Trophoblast cell (in vitro differentiated cells and primary cell): ENCODE results near the gene TSHR.
"Not testable (repeated sequence)": the region's sequence is repeated elsewhere in the genome, so short reads cannot be mapped to it uniquely, and the experiment has no call there.

Experiments used
- DNase-seq, 2 donors: peaks; one replicate each; pipeline ENCODE4 v3.0.0-alpha.2; 2016
- H2AFZ ChIP-seq: 2 replicates; pipeline ENCODE4 v1.6.1; 2013; ENCODE audit warnings: low read length, moderate library complexity, mild to moderate bottlenecking; ENCODE audit not compliant: insufficient read depth, poor library complexity
- H2AK5ac ChIP-seq: 2 replicates; pipeline ENCODE4 v1.6.1; 2013; ENCODE audit warnings: mild to moderate bottlenecking, low read length
- H2BK120ac ChIP-seq: 2 replicates; pipeline ENCODE4 v1.6.1; 2013; ENCODE audit warnings: low read length, mild to moderate bottlenecking, moderate library complexity; ENCODE audit not compliant: insufficient read depth, poor library complexity
- H2BK12ac ChIP-seq: 2 replicates; pipeline ENCODE4 v1.6.1; 2013; ENCODE audit warnings: mild to moderate bottlenecking, low read length, moderate library complexity
- H2BK5ac ChIP-seq: 2 replicates; pipeline ENCODE4 v1.6.1; 2013; ENCODE audit warnings: low read length, low read depth, moderate library complexity, mild to moderate bottlenecking; ENCODE audit not compliant: poor library complexity
- H3K14ac ChIP-seq: 2 replicates; pipeline ENCODE4 v1.6.1; 2013; ENCODE audit warnings: mild to moderate bottlenecking, low read length
- H3K18ac ChIP-seq: 2 replicates; pipeline ENCODE4 v1.6.1; 2013; ENCODE audit warnings: mild to moderate bottlenecking, low read length
- H3K23ac ChIP-seq: 2 replicates; pipeline ENCODE4 v1.6.1; 2013; ENCODE audit warnings: low read length
- H3K27ac ChIP-seq: 2 replicates; pipeline ENCODE4 v1.5.1; 2013; ENCODE audit warnings: low read depth, mild to moderate bottlenecking, inconsistent platforms, low read length, moderate library complexity
- H3K27me3 ChIP-seq: 2 replicates; pipeline ENCODE4 v1.6.1; 2013; ENCODE audit warnings: inconsistent platforms, mild to moderate bottlenecking, low read length, moderate library complexity; ENCODE audit not compliant: insufficient read depth
- H3K36me3 ChIP-seq, 2 experiments: 1 replicate in 1 of 2; 2 replicates in 1 of 2; pipeline ENCODE4 v1.6.1; 2013; ENCODE audit warnings: low read length in 2 of 2, mild to moderate bottlenecking in 2 of 2, moderate library complexity in 1 of 2; ENCODE audit not compliant: insufficient read depth in 2 of 2, control insufficient read depth in 1 of 2
- H3K4ac ChIP-seq: 2 replicates; pipeline ENCODE4 v1.6.1; 2013; ENCODE audit warnings: low read depth, mild to moderate bottlenecking, low read length, moderate library complexity
- H3K4me1 ChIP-seq, 2 experiments: 1 replicate in 1 of 2; 2 replicates in 1 of 2; pipeline ENCODE4 v1.6.1; 2013; ENCODE audit warnings: low read length in 2 of 2, mild to moderate bottlenecking in 2 of 2, moderate library complexity in 1 of 2; ENCODE audit not compliant: insufficient read depth in 2 of 2, control insufficient read depth in 1 of 2
- H3K4me2 ChIP-seq: 2 replicates; pipeline ENCODE4 v1.6.1; 2013; ENCODE audit warnings: inconsistent platforms, mild to moderate bottlenecking, low read length, moderate library complexity
- H3K4me3 ChIP-seq: 2 replicates; pipeline ENCODE4 v1.5.1; 2013; ENCODE audit warnings: mild to moderate bottlenecking, low read depth, low read length, inconsistent platforms
- H3K79me1 ChIP-seq: one replicate; pipeline ENCODE4 v1.6.1; 2013; ENCODE audit warnings: low read length
- H3K79me2 ChIP-seq: 2 replicates; pipeline ENCODE4 v1.6.1; 2013; ENCODE audit warnings: low read length, mild to moderate bottlenecking; ENCODE audit not compliant: control insufficient read depth, insufficient read depth, poor library complexity
- H3K9ac ChIP-seq: 2 replicates; pipeline ENCODE4 v1.6.1; 2013; ENCODE audit warnings: mild to moderate bottlenecking, low read length
- H3K9me3 ChIP-seq: 2 replicates; pipeline ENCODE4 v1.6.1; 2013; ENCODE audit warnings: low read depth, mild to moderate bottlenecking, control low read depth, inconsistent platforms, low read length; ENCODE audit not compliant: insufficient read depth
- H4K12ac ChIP-seq: 2 replicates; pipeline ENCODE4 v1.6.1; 2013; ENCODE audit warnings: low read depth, mild to moderate bottlenecking, low read length, moderate library complexity
- H4K8ac ChIP-seq: 2 replicates; pipeline ENCODE4 v1.6.1; 2013; ENCODE audit warnings: low read depth, mild to moderate bottlenecking, low read length, moderate library complexity
- H4K91ac ChIP-seq: one replicate; pipeline ENCODE4 v1.6.1; 2013; ENCODE audit warnings: low read depth, mild to moderate bottlenecking, low read length, moderate library complexity
- WGBS: extraction: QIAGEN DNeasy Blood & Tissue Kit; methylation state at CpG from one replicate; pipeline ENCODE4 v1.1.7; 2013; ENCODE audit warnings: missing lambda C conversion rate; ENCODE audit not compliant: insufficient read length, insufficient coverage; ENCODE audit errors: extremely low coverage; 5-methylcytosine and 5-hydroxymethylcytosine counted together

TSHR gene

GRCh38 chr14:80951491-80951890 is 3.9 kb upstream of the TSHR start:
- Histone ChIP-seq H2BK12ac (no peak overlapping the region), H2BK120ac (no peak overlapping the region), H4K91ac (no peak overlapping the region), H3K23ac (no peak overlapping the region), H3K27ac (no peak overlapping the region), H3K9me3 (no peaks in the 10 kb centered on the region), H3K36me3 (no peaks in the 10 kb centered on the region), H3K4me2 (no peak overlapping the region), H3K18ac (no peak overlapping the region), H3K14ac (no peak overlapping the region), H3K4ac (no peak overlapping the region), H3K4me1 (peaks cover 0 to 5% of the 10 kb centered on the region in 2 experiments), H2AFZ (no peak overlapping the region), H2BK5ac (no peak overlapping the region), H3K79me1 (peaks cover 2% of the 10 kb centered on the region), H3K9ac (no peak overlapping the region), H4K12ac (no peak overlapping the region), H3K27me3 (no peaks in the 10 kb centered on the region), H2AK5ac (no peak overlapping the region), H3K79me2 (peaks cover 2% of the 10 kb centered on the region), H3K4me3 (no peak overlapping the region), H4K8ac (no peak overlapping the region)
- no CpG with 5 or more reads among the region's 4 CpGs for WGBS
- DNase-seq, result no peak

DNA sequence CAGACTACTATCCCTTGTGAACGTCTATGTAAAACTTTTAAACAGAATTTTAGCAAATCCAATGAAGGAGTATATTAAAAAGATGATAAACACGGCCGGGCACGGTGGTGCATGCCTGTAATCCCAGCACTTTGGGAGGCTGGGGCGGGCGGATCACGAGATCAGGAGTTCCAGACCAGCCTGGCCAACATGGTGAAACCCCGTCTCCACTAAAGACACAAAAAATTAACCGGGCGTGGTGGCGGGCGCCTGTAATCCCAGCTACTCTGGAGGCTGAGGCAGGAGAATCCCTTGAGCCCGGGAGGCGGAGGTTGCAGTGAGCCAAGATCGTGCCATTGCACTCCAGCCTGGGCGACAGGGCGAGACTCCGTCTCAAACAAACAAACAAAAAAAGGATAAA is 2.2 kb upstream of the TSHR start:
- H3K27ac ChIP-seq, H2BK5ac ChIP-seq, H2BK120ac ChIP-seq, H3K9me3 ChIP-seq, H3K14ac ChIP-seq, H3K23ac ChIP-seq, H3K9ac ChIP-seq, H4K8ac ChIP-seq, H3K4ac ChIP-seq, H3K4me3 ChIP-seq, H3K18ac ChIP-seq, H3K79me1 ChIP-seq, H3K4me2 ChIP-seq, DNase-seq, H3K36me3 ChIP-seq, H3K4me1 ChIP-seq, H2AK5ac ChIP-seq, H4K91ac ChIP-seq, H2BK12ac ChIP-seq, H2AFZ ChIP-seq, H3K27me3 ChIP-seq, H3K79me2 ChIP-seq, H4K12ac ChIP-seq: not testable (repeated sequence)
- no CpG with 5 or more reads among the region's 18 CpGs for WGBS

DNA sequence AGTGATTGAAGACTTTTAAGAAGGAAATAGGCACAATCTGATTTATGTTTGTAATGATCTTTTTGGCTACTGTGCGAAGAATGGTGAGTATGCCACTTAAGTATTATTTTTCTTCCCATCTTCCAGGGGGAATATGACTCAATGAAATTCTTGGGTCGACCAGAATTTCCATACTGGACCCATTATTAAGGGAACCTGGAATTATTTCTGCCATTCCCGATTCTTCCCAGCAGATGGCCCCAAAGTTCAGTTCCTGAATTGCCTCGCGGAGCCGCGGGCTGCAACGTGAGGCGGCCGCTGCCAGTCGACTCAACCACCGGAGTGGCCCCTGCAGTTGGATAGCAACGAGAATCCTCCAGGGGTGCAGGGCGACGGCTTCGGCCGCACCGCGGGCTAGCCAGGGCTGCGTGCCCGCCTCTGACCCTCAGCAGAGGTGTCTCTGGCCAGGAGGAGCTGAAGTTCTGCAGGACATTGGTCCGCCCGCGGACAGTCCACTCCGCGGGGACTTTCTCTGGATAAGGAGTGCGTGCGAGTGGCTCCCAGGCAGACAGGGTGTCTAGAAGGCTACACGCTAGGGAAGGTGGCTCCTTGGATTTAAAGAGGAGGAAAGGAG is 628 bp upstream of the TSHR start:
- Histone ChIP-seq H3K9me3 (no peaks in the 10 kb centered on the region), H4K91ac (peak overlapping the region; percentile 4), H2BK5ac (no peak overlapping the region), H2AFZ (peak overlapping the region; percentile 100), H3K4ac (no peak overlapping the region), H3K4me1 (peaks cover 0 to 5% of the 10 kb centered on the region in 2 experiments), H4K8ac (peak overlapping the region; percentile 74), H3K79me1 (peaks cover 2% of the 10 kb centered on the region), H3K18ac (no peak overlapping the region), H3K23ac (no peak overlapping the region), H3K79me2 (peaks cover 2% of the 10 kb centered on the region), H3K14ac (peak overlapping the region; percentile 39), H3K9ac (peak overlapping the region; percentile 54), H3K27me3 (no peaks in the 10 kb centered on the region), H2BK12ac (no peak overlapping the region), H2AK5ac (no peak overlapping the region), H3K36me3 (no peaks in the 10 kb centered on the region), H3K4me3 (peak overlapping the region; percentile 63), H3K27ac (no peak overlapping the region), H3K4me2 (peak overlapping the region; percentile 100), H2BK120ac (no peak overlapping the region), H4K12ac (peak overlapping the region; percentile 2)
- DNase-seq, result peak; percentile 80 to 96
- WGBS, result no CpG with 5 or more reads among the region's 29 CpGs

GRCh38 chr14:80956102-80956501 is 681 bp downstream of the TSHR start:
- Histone ChIP-seq H3K27me3 (no peaks in the 10 kb centered on the region), H2AK5ac (no peak overlapping the region), H2BK12ac (no peak overlapping the region), H3K9me3 (no peaks in the 10 kb centered on the region), H3K4ac (no peak overlapping the region), H4K8ac (no peak overlapping the region), H3K18ac (no peak overlapping the region), H3K23ac (no peak overlapping the region), H3K4me1 (peaks cover 0 to 5% of the 10 kb centered on the region in 2 experiments), H3K27ac (no peak overlapping the region), H2BK120ac (no peak overlapping the region), H3K79me2 (peaks cover 2% of the 10 kb centered on the region), H3K4me3 (no peak overlapping the region), H3K9ac (no peak overlapping the region), H2AFZ (no peak overlapping the region), H3K14ac (no peak overlapping the region), H3K79me1 (peaks cover 2% of the 10 kb centered on the region), H3K4me2 (no peak overlapping the region), H2BK5ac (no peak overlapping the region), H4K12ac (no peak overlapping the region), H3K36me3 (no peaks in the 10 kb centered on the region), H4K91ac (no peak overlapping the region)
- DNase-seq, result no peak
- WGBS, result no CpG with 5 or more reads among the region's 2 CpGs
